Fibroblast of lung (primary cell): ENCODE measurements around the gene MAN1A1. TPM values are rescaled to one million over a fixed set of nuclear protein-coding genes. Genes with fewer than 3 reads are reported as not detected.

Experiments used
- DNase-seq, 2 donors: peaks; one replicate each; pipeline versions ENCODE4 v3.0.0 to v3.0.0-alpha.2; 2010; ENCODE audit warnings: low read depth in 2 of 2
- H2AFZ ChIP-seq: 2 replicates; pipeline ENCODE4 v1.5.1; 2012; ENCODE audit warnings: low read length, control low read depth, inconsistent platforms
- H3K27ac ChIP-seq: 2 replicates; pipeline ENCODE4 v1.5.1; 2011; ENCODE audit warnings: low read length, control low read depth; ENCODE audit not compliant: insufficient read depth
- H3K27me3 ChIP-seq: 2 replicates; pipeline ENCODE4 v1.5.1; 2011; ENCODE audit warnings: mild to moderate bottlenecking, low read length; ENCODE audit not compliant: control insufficient read depth, insufficient read depth
- H3K36me3 ChIP-seq: 2 replicates; pipeline ENCODE4 v1.5.1; 2011; ENCODE audit warnings: low read length; ENCODE audit not compliant: control insufficient read depth, insufficient read depth
- H3K4me1 ChIP-seq: 2 replicates; pipeline ENCODE4 v1.5.1; 2011; ENCODE audit warnings: low read length; ENCODE audit not compliant: control insufficient read depth, insufficient read depth; ENCODE audit errors: extremely low read depth
- H3K4me2 ChIP-seq: 2 replicates; pipeline ENCODE4 v1.5.1; 2011; ENCODE audit warnings: low read length, control low read depth; ENCODE audit not compliant: insufficient read depth; ENCODE audit errors: extremely low read depth
- H3K4me3 ChIP-seq, 4 experiments: fragments of 200-600 bp in 1 of 4; sonication (generic) in 1 of 4; replicated peaks in 1 of 4; 2 replicates each; pipeline ENCODE4 v1.5.1; 2011 to 2016; ENCODE audit warnings: low read length in 4 of 4, low read depth in 3 of 4, mild to moderate bottlenecking in 3 of 4, control low read depth in 2 of 4, inconsistent platforms in 1 of 4, mixed read lengths in 1 of 4; ENCODE audit not compliant: insufficient read depth in 1 of 4; ENCODE audit errors: control extremely low read depth in 1 of 4
- H3K79me2 ChIP-seq: 2 replicates; pipeline ENCODE4 v1.5.1; 2012; ENCODE audit warnings: mild to moderate bottlenecking, low read length, inconsistent platforms; ENCODE audit not compliant: control insufficient read depth, insufficient read depth
- H3K9ac ChIP-seq: 2 replicates; pipeline ENCODE4 v1.5.1; 2011; ENCODE audit warnings: mild to moderate bottlenecking, low read length, control low read depth; ENCODE audit not compliant: insufficient read depth
- H3K9me3 ChIP-seq: 2 replicates; pipeline ENCODE4 v1.5.1; 2012; ENCODE audit warnings: low read depth, low read length; ENCODE audit not compliant: control insufficient read depth, insufficient read depth
- H4K20me1 ChIP-seq: 2 replicates; pipeline ENCODE4 v1.5.1; 2011; ENCODE audit warnings: low read length; ENCODE audit not compliant: control insufficient read depth, insufficient read depth; ENCODE audit errors: extremely low read depth
- EZH2 ChIP-seq: IDR thresholded peaks from 2 replicates; pipeline ENCODE4 v1.5.1; 2012; ENCODE audit warnings: low read length, control low read depth, mild to moderate bottlenecking; ENCODE audit errors: missing control alignments
- polyA plus RNA-seq, 2 donors: library from polyadenylated mRNA; depleted of rRNA in 1 of 2; stranded (reverse) in 1 of 2; unstranded in 1 of 2; fragments of >200 nt; gene quantifications; 2 replicates each; pipeline ENCODE4 v1.2.1, GENCODE V29; 2011 to 2012; ENCODE audit warnings: missing spikeins in 1 of 2
- total RNA-seq: library from RNA; depleted of rRNA; stranded (reverse); fragments of >200 nt; gene quantifications from 2 replicates; pipeline ENCODE4 v1.2.1, GENCODE V29; 2014
- TF ChIP-seq, protein P1 (sequence below), 2 donors: IDR thresholded peaks in 1 of 2; conservative IDR thresholded peaks in 1 of 2; 1 replicate in 1 of 2; 2 replicates in 1 of 2; pipeline ENCODE4 v1.5.1; 2011 to 2012; ENCODE audit warnings: low read length in 2 of 2, control low read depth in 1 of 2, inconsistent platforms in 1 of 2, low read depth in 1 of 2, mild to moderate bottlenecking in 1 of 2

MAN1A1 gene
- total and polyA plus RNA-seq, 2 donors (not counting 1 experiment from before 2014, with no cell fraction given), result 39.5 to 120 TPM

DNA sequence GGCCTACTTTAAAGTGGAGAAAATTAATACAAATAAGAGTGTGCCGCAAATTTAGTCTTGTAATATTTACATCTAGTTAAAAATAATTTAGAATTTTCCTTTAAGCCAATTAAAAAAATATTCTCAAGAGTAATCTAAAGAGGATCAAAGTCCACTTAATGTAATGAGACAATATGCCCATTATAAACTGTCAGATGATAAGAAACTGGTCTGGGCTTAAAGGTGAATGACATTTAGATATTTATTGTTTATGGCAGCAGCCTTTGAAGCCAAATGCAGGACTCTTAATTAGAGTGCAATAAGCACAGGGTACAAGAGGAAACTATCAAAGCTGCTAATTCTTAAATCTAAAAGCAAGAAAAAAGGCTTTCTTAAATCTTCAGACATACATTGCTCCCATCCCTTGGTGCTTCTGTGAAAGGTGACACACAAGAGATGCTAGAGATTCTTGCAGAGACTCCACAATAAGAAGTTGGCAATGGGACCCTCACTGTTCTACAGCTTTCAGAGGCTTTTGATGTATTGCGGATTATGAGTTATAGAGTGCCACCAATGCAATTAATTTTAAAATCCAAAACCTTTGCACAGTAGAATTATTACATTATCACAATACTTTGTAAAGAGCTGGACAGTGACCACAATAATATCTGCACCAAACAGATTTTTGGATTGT lies 116.1 kb downstream of the MAN1A1 start:
- Histone ChIP-seq H3K79me2 (no peaks in the 10 kb centered on the region), H2AFZ (no peak overlapping the region), H3K4me2 (no peak overlapping the region), H3K36me3 (no peaks in the 10 kb centered on the region), H3K4me3 (no peak overlapping the region), H3K27me3 (no peaks in the 10 kb centered on the region), H3K9me3 (no peaks in the 10 kb centered on the region), H4K20me1 (no peaks in the 10 kb centered on the region), H3K27ac (no peak overlapping the region), H3K9ac (no peak overlapping the region), H3K4me1 (no peaks in the 10 kb centered on the region)
- no peak for TF ChIP-seq EZH2
- TF ChIP-seq, protein P1, sequence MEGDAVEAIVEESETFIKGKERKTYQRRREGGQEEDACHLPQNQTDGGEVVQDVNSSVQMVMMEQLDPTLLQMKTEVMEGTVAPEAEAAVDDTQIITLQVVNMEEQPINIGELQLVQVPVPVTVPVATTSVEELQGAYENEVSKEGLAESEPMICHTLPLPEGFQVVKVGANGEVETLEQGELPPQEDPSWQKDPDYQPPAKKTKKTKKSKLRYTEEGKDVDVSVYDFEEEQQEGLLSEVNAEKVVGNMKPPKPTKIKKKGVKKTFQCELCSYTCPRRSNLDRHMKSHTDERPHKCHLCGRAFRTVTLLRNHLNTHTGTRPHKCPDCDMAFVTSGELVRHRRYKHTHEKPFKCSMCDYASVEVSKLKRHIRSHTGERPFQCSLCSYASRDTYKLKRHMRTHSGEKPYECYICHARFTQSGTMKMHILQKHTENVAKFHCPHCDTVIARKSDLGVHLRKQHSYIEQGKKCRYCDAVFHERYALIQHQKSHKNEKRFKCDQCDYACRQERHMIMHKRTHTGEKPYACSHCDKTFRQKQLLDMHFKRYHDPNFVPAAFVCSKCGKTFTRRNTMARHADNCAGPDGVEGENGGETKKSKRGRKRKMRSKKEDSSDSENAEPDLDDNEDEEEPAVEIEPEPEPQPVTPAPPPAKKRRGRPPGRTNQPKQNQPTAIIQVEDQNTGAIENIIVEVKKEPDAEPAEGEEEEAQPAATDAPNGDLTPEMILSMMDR (conservative IDR thresholded peaks at IDR 0.05 in 1 of 2, IDR thresholded peaks at IDR 0.05 in 1 of 2; ENCODE audit: low read depth in 1 of 2, low read length in 2 of 2), result no peak
- DNase-seq, result no peak

DNA sequence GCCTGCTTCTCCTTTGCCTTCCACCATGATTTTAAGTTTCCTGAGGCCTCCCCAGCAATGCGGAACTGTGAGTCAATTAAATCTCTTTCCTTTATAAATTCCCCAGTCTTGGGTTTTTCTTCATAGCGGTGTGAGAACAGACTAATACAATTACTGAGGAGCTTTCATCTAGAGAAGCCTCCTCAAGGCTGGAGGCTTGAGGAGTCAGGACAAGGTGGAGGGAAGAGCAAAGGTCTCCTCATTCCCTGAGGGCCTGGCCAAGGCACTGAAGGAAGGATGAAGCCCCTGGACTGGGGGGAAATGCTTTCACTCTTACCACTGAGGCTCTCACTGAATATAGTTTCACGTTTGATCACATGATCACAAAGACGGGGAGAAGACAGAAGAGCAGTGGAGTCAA lies 118.2 kb downstream of the MAN1A1 start:
- Histone ChIP-seq H4K20me1 (no peaks in the 10 kb centered on the region), H3K36me3 (no peaks in the 10 kb centered on the region)
- TF ChIP-seq, protein P1 (conservative IDR thresholded peaks at IDR 0.05 in 1 of 2, IDR thresholded peaks at IDR 0.05 in 1 of 2; ENCODE audit: low read depth in 1 of 2, low read length in 2 of 2), result no peak
- no peak for TF ChIP-seq EZH2

DNA sequence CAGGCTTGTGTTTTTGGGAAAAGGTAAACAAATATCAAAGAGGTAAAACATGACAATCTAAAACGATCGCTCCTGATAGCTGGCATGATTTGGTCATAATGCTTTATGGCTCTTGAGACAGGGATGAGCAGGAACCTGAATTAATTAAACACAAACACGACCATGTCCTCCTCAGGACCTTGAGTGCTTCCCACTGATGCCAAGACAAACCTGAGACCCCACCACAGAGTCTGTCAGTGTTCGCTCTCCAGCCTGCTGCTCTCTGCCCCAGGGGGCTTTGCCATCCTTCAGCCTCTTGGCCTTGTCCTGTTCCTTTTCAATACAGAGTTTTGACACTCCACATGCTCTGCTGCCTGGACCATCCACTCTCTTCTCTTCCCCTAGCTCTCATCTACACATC lies 119.4 kb downstream of the MAN1A1 start:
- no peaks in the 10 kb centered on the region for H3K9me3 ChIP-seq
- H3K4me3 ChIP-seq, result no peak overlapping the region
- H4K20me1 ChIP-seq, result no peaks in the 10 kb centered on the region
- H3K4me1 ChIP-seq, result no peaks in the 10 kb centered on the region
- H3K27ac ChIP-seq, result no peak overlapping the region
- no peak overlapping the region for H2AFZ ChIP-seq
- TF ChIP-seq, protein P1 (conservative IDR thresholded peaks at IDR 0.05 in 1 of 2, IDR thresholded peaks at IDR 0.05 in 1 of 2; ENCODE audit: low read depth in 1 of 2, low read length in 2 of 2), result no peak
- no peak for TF ChIP-seq EZH2
- H3K79me2 ChIP-seq, result no peaks in the 10 kb centered on the region
- no peaks in the 10 kb centered on the region for H3K27me3 ChIP-seq
- no peak overlapping the region for H3K9ac ChIP-seq
- H3K4me2 ChIP-seq, result no peak overlapping the region
- no peaks in the 10 kb centered on the region for H3K36me3 ChIP-seq
- DNase-seq, result no peak

More for the DNA sequence above, 118.2 kb downstream of the MAN1A1 start:
- no peak for DNase-seq
- Histone ChIP-seq H3K79me2 (no peaks in the 10 kb centered on the region), H3K27me3 (no peaks in the 10 kb centered on the region), H3K9ac (no peak overlapping the region), H2AFZ (no peak overlapping the region), H3K4me3 (no peak overlapping the region), H3K27ac (no peak overlapping the region), H3K9me3 (no peaks in the 10 kb centered on the region), H3K4me2 (no peak overlapping the region), H3K4me1 (no peaks in the 10 kb centered on the region)
